ENCODE results near the gene CRYGS.
A peak's percentile ranks its signal among the peaks of the same experiment; 100 is the strongest.
"Not testable (repeated sequence)": the region's sequence is repeated elsewhere in the genome, so short reads cannot be mapped to it uniquely, and the experiment has no call there.

CRYGS gene

GRCh38 chr3:186570941-186571643 lies 26.9 kb upstream of the CRYGS start:
- H3K4me3 ChIP-seq (ENCODE audit: low read depth, low read length) = peak overlapping the region; percentile 95
- DNase-seq (ENCODE audit: low read depth) = peak; percentile 6
- TF ChIP-seq CTCF (IDR thresholded peaks at IDR 0.05; ENCODE audit: insufficient read depth, low read depth, low read length, missing control alignments) = no peak

GRCh38 chr3:186570096-186570940 lies 26.1 kb upstream of the CRYGS start, which contains the start of gene DNAJB11:
Gene DNAJB11 (plus strand): TSS chr3:186570720. CDS start chr3:186570898, 178 bp downstream.
- H3K4me3 ChIP-seq (ENCODE audit: low read depth, low read length) = peak within 1 kb of the TSS; percentile 99
- no peak for TF ChIP-seq CTCF (IDR thresholded peaks at IDR 0.05; ENCODE audit: insufficient read depth, low read depth, low read length, missing control alignments)
- DNase-seq (ENCODE audit: low read depth) = peak; percentile 100

- no peak for TF ChIP-seq CTCF (IDR thresholded peaks at IDR 0.05; ENCODE audit: insufficient read depth, low read depth, low read length, missing control alignments)
- peak overlapping the region; percentile 99 for H3K4me3 ChIP-seq (ENCODE audit: low read depth, low read length)
- DNase-seq (ENCODE audit: low read depth) = no peak
These were observed 25.6 kb upstream of the CRYGS start for GRCh38 chr3:186569779-186570095.

- peak overlapping the region; percentile 99 for H3K4me3 ChIP-seq (ENCODE audit: low read depth, low read length)
- not testable (repeated sequence) for DNase-seq (ENCODE audit: low read depth)
These were observed 25.2 kb upstream of the CRYGS start for GRCh38 chr3:186569361-186569760.

- peak within 1 kb of the TSS; percentile 79 for H3K4me3 ChIP-seq (ENCODE audit: low read depth, low read length)
- peak; percentile 96 for DNase-seq (ENCODE audit: low read depth)
- no peak for TF ChIP-seq CTCF (IDR thresholded peaks at IDR 0.05; ENCODE audit: insufficient read depth, low read depth, low read length, missing control alignments)
These were observed 23.1 kb upstream of the CRYGS start, which contains the start of gene TBCCD1 for GRCh38 chr3:186567072-186567921. Gene TBCCD1 (minus strand): TSS chr3:186567339. CDS start chr3:186564329, 3,010 bp downstream.

- H3K4me3 ChIP-seq (ENCODE audit: low read depth, low read length) = peak overlapping the region; percentile 79
- no peak for DNase-seq (ENCODE audit: low read depth)
- no peak for TF ChIP-seq CTCF (IDR thresholded peaks at IDR 0.05; ENCODE audit: insufficient read depth, low read depth, low read length, missing control alignments)
These were observed 22.5 kb upstream of the CRYGS start for GRCh38 chr3:186566772-186567071.

- no peak overlapping the region for H3K4me3 ChIP-seq (ENCODE audit: low read depth, low read length)
- TF ChIP-seq CTCF (IDR thresholded peaks at IDR 0.05; ENCODE audit: insufficient read depth, low read depth, low read length, missing control alignments) = no peak
- no peak for DNase-seq (ENCODE audit: low read depth)
These were observed 20.4 kb upstream of the CRYGS start for GRCh38 chr3:186564586-186564985.

All from GM12865 (cell line).